ENCODE measurements around the gene FLNB. TPM values are rescaled to one million over a fixed set of nuclear protein-coding genes. Genes with fewer than 3 reads are reported as not detected.

FLNB gene
- total RNA-seq, 1 donor from 2014 or later = 782 TPM

DNA sequence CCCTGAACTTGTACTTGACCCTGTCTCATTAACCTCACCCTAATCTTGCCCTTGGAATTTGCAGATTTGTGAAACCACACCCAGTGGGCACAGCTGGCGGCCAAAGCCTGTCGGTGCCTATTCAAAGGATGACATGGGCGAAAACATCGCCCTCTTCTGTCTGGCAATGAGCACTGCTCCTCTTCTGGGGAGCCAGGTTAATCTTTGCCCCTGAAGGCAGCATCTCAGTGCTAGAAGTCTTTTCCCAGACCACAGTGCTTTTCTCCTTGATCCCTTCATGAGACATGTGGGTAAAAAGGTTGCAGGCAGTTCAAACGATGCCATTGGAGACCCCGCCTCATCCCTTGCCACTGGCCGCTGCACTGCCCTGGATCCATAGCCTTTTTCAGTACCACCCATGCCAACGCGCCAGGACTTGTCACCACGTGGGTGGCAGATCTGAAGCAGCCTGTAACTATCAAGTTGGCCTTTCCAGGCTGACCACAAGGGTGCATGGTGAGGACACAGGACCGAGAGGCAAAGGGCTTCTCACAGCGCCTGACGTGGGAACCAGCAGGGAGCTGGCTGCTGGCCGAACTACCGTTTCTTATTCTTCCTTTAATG is 209.1 kb downstream of the FLNB start:
- no peak for DNase-seq (ENCODE audit: extremely low read depth, low read depth, low spot score)

DNA sequence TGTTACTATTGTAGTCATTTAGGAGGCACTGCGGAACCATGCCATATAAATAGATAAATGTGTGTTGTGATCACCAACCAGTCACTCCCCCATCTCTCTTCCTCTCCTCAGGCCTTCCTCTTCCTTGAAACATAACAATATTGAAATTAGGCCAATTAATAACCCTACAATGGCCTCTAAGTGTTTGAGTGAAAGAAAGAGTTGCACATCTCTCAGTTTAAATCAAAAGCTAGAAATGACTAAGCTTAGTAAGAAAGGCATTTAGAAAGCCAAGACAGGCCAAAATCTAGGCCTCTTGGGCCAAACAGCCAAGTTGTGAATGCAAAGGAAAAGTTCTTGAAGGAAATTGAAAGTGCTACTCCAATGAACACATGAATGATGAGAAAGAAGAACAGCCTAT is 210.7 kb downstream of the FLNB start:
- no peak for DNase-seq (ENCODE audit: extremely low read depth, low read depth, low spot score)

Other genes with a start within 250 kb of the FLNB start
- gene DNASE1L3, start 202.6 kb downstream of the FLNB start, total RNA-seq = 0.78 and 1.5 TPM in 2 replicates
- gene ABHD6, start 229.4 kb downstream of the FLNB start, total RNA-seq = 8.4 and 9.5 TPM in 2 replicates

Data from glomerular endothelial cell (primary cell).